Skeletal muscle satellite cell (primary cell): ENCODE measurements around the gene CACNG6.

ENCODE experiments used
- H3K27me3 ChIP-seq: 2 replicates; pipeline ENCODE4 v1.7.0; 2013; ENCODE audit warnings: low read length; ENCODE audit not compliant: control insufficient read depth, insufficient read depth
- H3K36me3 ChIP-seq: 2 replicates; pipeline ENCODE4 v1.7.0; 2013; ENCODE audit warnings: mild to moderate bottlenecking, control low read depth, low read length; ENCODE audit not compliant: insufficient read depth
- H3K4me1 ChIP-seq: 2 replicates; pipeline ENCODE4 v1.7.0; 2013; ENCODE audit warnings: low read length; ENCODE audit not compliant: control insufficient read depth, insufficient read depth
- H3K4me2 ChIP-seq: 2 replicates; pipeline ENCODE4 v1.7.0; 2013; ENCODE audit warnings: mild to moderate bottlenecking, low read length
- H3K4me3 ChIP-seq: 2 replicates; pipeline ENCODE4 v1.7.0; 2013; ENCODE audit warnings: low read length
- H3K9ac ChIP-seq: 2 replicates; pipeline ENCODE4 v1.7.0; 2013; ENCODE audit warnings: mild to moderate bottlenecking, low read depth, low read length, moderate library complexity
- H3K9me3 ChIP-seq: replicated peaks from 2 replicates; pipeline ENCODE4 v1.7.0; 2013; ENCODE audit warnings: mild to moderate bottlenecking, control low read depth, low read length

CACNG6 gene

DNA sequence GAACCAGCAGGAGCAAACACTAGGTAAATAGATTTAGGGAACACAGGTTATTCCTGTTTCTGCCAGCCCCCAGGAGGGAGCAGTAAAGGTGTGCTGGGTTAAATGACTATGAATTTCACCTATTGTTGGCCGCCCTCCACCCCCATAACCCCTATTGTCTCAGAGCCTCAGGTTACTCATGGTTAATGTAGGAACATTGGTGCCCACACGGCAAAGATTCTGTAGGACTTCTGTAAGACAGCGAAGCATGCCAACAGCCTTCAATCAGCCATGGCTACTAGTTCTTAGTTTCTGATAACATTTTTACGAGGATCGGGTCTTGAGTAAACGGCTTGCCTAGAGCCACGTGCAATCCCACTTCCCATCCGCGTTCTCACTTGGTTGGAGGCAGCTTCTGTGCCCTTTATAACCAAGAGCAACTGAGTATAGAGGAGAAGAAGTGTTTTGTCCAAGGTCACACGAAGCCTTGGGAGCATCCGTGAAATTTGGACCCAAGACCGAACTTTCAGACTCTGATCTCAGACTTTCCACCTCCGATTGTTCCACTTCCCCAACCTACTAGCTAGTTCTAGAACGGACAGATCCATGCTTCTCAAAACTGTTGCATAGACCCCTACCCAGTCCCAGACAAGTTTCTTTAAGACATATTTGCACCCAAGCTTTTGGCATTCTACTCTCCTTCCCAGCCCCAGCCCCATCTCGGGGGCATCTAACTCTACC is 33.8 kb upstream of the CACNG6 start:
- Histone ChIP-seq H3K4me1 (no peaks in the 10 kb centered on the region), H3K27me3 (peaks cover 41% of the 10 kb centered on the region), H3K4me2 (no peak overlapping the region), H3K9me3 (no peaks in the 10 kb centered on the region), H3K4me3 (no peak overlapping the region), H3K9ac (no peak overlapping the region), H3K36me3 (no peaks in the 10 kb centered on the region)

DNA sequence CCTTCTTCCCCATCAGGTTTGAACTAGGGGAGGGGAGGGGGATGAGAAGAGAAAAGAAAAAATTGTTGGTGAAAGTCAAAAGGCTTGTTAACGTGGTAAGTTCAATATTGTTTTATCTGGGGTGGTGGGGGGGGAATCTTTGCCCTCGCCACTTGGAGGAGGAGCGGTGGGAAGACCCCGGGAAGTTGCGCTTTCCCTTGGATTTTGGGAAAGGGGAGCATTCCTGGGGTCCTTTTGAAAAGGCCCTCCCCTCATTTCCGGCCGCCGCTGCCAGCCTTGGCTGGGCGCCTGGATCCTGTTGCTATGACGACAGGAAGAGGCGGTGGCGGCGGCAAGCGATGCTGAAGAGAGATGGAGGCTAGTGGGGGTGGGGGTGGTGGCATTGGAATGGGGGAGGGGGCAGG is 33.3 kb upstream of the CACNG6 start:
- H3K36me3 ChIP-seq, result no peaks in the 10 kb centered on the region
- no peak overlapping the region for H3K9ac ChIP-seq
- peaks cover 41% of the 10 kb centered on the region for H3K27me3 ChIP-seq
- no peaks in the 10 kb centered on the region for H3K4me1 ChIP-seq
- H3K9me3 ChIP-seq, result no peaks in the 10 kb centered on the region
- no peak overlapping the region for H3K4me3 ChIP-seq
- H3K4me2 ChIP-seq, result no peak overlapping the region

DNA sequence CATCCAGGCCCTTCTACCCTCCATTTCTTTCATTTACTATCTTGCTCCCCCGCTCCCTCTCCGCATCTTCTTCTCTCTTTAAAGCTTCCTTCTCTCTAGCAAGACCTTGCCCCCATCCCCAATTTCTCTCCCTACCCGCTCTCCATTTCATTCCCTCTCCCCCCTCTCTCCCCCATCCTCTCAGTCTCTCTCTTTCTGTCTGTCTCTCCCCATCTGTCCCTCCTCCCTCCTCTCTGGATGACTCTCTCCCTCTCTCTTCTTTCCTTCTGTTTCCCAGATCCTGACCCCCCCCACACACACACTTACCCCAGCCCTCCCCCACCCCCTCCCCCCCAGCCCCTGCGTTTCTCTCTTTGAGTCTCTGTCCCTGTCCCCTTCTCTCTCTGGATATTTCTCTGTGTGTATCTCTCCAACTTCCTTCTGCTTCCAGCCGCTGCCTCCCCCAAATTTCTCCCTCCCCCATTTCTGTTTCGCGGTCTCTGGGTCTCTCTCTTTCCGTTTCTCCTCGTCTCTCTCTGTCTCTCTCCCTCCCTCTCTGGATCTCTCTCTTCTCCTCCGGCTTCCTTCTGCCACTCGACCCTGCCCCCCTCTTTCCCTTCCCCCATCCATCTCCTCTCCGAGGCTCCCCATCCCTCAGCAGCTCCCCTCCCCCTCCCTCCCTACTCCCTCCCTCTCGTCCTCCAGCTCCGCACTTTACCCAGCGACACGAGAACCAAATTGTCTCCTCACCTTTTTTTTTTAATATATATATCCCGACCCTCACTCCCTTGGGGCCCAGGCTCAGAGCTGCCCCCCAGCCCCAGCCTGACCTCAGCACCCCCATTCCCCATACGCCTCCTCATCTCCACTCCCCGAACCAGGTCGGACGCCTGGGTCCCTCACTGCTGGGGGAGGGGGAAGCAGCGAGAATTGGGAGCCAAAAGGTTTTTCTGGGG is 32.3 kb upstream of the CACNG6 start:
- Histone ChIP-seq H3K36me3 (no peaks in the 10 kb centered on the region), H3K9ac (no peak overlapping the region), H3K4me2 (no peak overlapping the region), H3K27me3 (peaks cover 49% of the 10 kb centered on the region), H3K4me1 (no peaks in the 10 kb centered on the region), H3K9me3 (no peaks in the 10 kb centered on the region), H3K4me3 (no peak overlapping the region)

DNA sequence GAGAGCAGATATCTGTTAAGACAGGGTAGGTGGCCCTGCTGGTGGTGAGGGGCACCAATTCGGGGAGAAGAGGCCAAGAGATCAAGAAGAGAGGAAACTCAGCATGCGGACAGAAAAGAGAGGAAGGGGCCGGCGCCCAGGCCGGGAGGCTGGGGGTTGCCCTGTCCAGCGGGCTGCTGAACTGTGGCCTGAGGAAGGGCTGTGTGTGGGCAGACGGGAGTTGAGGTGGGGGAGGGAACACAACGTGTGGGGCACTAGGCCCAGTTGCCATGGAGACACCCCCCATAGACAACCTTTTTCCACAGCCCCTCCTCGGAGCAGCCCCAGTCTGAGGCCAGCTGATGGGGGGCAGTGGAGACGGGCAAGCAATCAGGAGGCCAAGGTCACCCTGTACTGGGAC is 31.2 kb upstream of the CACNG6 start:
- no peak overlapping the region for H3K4me3 ChIP-seq
- H3K9ac ChIP-seq, result no peak overlapping the region
- H3K36me3 ChIP-seq, result no peaks in the 10 kb centered on the region
- no peak overlapping the region for H3K4me2 ChIP-seq
- H3K9me3 ChIP-seq, result no peaks in the 10 kb centered on the region
- H3K4me1 ChIP-seq, result no peaks in the 10 kb centered on the region
- peaks cover 59% of the 10 kb centered on the region for H3K27me3 ChIP-seq

DNA sequence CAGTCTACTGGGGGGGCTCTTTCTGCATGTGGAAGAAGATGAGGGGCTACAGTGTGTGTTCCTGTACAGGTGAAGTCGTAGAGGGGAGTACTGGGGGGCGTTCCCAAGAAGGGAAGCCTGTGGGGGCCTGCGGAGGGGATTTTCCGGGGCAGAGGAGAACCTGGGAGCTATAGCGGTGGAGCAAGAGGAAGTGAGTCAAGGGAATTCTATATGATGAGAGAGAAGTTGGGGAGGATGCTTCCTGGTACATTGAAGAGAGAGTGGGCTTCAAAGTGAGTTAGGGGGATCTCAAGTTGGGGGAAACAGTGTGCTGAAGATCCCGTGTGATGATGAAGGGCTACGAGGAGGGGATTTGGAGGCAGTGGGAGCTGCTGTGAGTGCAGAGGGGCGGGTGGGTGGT is 30.6 kb upstream of the CACNG6 start:
- no peak overlapping the region for H3K4me3 ChIP-seq
- H3K27me3 ChIP-seq, result peaks cover 63% of the 10 kb centered on the region
- H3K9me3 ChIP-seq, result no peaks in the 10 kb centered on the region
- no peak overlapping the region for H3K4me2 ChIP-seq
- H3K36me3 ChIP-seq, result no peaks in the 10 kb centered on the region
- no peak overlapping the region for H3K9ac ChIP-seq
- H3K4me1 ChIP-seq, result no peaks in the 10 kb centered on the region

DNA sequence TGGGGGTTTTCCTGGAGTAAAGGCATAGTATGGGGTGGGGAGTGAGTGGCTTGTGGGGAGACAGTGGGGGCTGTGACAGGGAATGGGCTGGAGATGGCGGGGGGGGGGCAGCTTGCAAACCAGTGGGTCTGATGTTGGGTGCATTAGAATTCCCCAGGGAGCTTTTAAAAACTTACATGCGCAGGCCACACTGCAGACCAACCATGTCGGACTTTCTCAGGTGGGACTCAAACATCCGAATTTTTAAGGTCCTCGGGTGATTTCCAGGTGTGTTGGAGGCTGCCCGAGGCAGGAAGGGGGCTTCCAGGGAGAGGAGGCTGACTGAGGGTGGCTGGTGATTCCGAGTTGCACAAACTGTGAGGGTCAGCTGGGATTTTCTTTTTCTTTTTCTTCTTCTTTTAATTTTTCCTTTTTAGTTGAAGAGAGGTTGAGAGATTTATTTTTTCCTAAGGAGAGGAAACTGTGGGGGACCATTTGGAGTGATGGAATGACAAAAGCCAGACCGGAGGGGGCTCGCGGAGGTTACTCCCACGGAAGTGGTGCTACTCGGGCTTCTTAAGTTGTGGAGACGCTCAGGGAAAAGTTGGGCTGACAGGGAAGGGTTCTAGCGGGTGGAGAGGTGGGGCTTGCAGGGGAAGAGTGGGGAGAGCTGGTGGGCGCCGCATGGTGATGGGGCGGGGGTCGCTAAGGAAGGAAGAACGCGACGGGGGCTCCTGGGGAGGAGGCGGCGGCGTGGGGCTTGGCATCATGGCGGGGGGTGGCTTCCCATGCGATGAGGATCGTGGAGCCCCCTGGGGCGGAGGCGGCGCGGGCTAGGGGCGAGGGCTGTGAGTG is 29.7 kb upstream of the CACNG6 start:
- H3K27me3 ChIP-seq, result peaks cover 60% of the 10 kb centered on the region
- no peak overlapping the region for H3K4me2 ChIP-seq
- no peak overlapping the region for H3K4me3 ChIP-seq
- no peaks in the 10 kb centered on the region for H3K4me1 ChIP-seq
- H3K36me3 ChIP-seq, result no peaks in the 10 kb centered on the region
- no peaks in the 10 kb centered on the region for H3K9me3 ChIP-seq
- no peak overlapping the region for H3K9ac ChIP-seq

DNA sequence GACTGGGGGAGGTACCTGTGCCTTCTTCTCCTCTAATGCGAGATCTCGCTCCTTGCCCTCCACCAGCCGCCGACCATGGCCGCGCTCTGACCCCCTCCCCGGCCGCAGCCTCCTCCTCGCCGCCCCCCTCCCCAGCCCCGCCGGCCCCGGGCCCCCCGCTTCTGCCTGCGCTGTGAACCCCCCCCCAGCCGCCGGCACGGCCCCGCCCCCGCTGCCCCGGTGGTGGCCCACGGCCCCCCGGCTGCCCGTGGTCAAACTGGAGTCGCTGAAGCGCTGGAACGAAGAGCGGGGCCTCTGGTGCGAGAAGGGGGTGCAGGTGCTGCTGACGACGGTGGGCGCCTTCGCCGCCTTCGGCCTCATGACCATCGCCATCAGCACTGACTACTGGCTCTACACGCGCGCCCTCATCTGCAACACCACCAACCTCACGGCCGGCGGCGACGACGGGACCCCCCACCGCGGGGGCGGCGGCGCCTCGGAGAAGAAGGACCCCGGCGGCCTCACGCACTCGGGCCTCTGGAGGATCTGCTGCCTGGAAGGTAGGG is 28.5 kb upstream of the CACNG6 start, which contains the start of gene CACNG8:
CACNG8 (plus strand) TSS at position 51 of the 545 bp plus-strand sequence.
- Histone ChIP-seq H3K4me3 (no peak within 1 kb of the TSS), H3K27me3 (peaks cover 50% of the 10 kb centered on the region)

DNA sequence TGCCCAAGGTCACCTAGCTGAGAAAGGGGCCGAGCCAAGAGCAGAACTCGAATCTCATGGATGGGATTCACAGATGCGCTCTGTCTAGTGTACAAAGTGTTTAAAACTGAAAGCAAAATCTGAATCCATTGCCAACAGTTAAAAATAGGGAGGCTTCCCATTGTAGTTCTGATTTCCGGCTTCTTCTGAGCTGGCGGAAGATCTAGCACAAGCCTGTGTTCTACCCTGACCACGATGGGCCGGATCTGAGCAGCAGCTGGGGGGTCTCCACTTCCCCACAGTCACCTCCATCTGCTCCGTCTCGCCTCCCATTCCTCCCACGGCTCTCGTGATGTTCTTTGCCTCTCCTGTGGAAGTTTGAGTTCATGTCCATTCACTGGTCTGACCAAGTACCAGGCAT is 26.3 kb upstream of the CACNG6 start:
- Histone ChIP-seq H3K4me3 (no peak overlapping the region), H3K9me3 (no peaks in the 10 kb centered on the region), H3K36me3 (no peaks in the 10 kb centered on the region), H3K4me1 (no peaks in the 10 kb centered on the region), H3K9ac (no peak overlapping the region), H3K27me3 (peaks cover 41% of the 10 kb centered on the region), H3K4me2 (peak overlapping the region; percentile 6)

More for the DNA sequence above, 28.5 kb upstream of the CACNG6 start, which contains the start of gene CACNG8:
- H3K36me3 ChIP-seq, result no peaks in the 10 kb centered on the region
- no peaks in the 10 kb centered on the region for H3K4me1 ChIP-seq
- H3K4me2 ChIP-seq, result no peak within 1 kb of the TSS
- no peaks in the 10 kb centered on the region for H3K9me3 ChIP-seq
- no peak within 1 kb of the TSS for H3K9ac ChIP-seq

DNA sequence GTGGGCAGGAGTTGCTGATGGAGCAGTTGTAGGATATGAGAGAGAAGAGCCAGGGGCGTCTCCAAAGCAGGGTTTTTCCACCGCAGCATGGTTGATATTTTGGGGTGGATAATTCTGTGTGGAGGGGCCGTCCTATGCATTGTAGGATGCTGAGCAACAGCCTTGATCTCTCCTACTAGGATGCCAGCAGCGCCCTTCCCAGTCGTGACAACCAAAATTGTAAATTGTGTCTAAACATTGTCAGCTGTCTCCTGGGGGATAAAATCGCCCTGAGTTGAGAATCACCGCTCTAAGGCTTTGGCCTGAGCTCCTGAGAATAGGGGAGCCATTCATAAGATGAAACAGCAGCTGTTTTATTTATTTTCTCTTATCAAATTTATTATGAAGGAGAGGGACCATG is 24.5 kb upstream of the CACNG6 start:
- H3K27me3 ChIP-seq, result peaks cover 25% of the 10 kb centered on the region
- no peaks in the 10 kb centered on the region for H3K4me1 ChIP-seq
- H3K4me2 ChIP-seq, result no peak overlapping the region
- no peaks in the 10 kb centered on the region for H3K36me3 ChIP-seq
- H3K9ac ChIP-seq, result no peak overlapping the region
- no peak overlapping the region for H3K4me3 ChIP-seq
- H3K9me3 ChIP-seq, result no peaks in the 10 kb centered on the region

DNA sequence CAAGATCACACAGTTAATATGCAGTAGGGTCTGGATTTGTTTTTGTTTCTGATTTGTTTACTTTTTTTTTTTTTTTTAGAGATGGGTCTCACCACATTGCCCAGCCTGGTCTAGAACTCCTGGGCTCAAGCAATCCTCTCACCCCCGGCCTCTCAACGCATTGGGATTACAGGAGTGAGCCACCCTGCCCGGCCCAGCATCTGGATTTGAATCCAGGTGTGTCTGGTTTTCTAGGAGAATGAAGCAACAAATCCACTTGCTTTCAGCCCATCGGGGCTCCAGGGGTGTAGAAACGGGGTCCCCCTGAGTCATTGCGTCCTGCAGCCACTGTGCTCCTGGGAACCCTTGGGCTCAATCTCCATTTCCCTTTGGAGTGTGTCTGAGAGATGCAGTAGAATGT is 22.1 kb upstream of the CACNG6 start:
- no peaks in the 10 kb centered on the region for H3K4me1 ChIP-seq
- H3K4me2 ChIP-seq, result no peak overlapping the region
- H3K36me3 ChIP-seq, result no peaks in the 10 kb centered on the region
- peaks cover 11% of the 10 kb centered on the region for H3K27me3 ChIP-seq
- H3K4me3 ChIP-seq, result no peak overlapping the region
- no peaks in the 10 kb centered on the region for H3K9me3 ChIP-seq
- H3K9ac ChIP-seq, result no peak overlapping the region

DNA sequence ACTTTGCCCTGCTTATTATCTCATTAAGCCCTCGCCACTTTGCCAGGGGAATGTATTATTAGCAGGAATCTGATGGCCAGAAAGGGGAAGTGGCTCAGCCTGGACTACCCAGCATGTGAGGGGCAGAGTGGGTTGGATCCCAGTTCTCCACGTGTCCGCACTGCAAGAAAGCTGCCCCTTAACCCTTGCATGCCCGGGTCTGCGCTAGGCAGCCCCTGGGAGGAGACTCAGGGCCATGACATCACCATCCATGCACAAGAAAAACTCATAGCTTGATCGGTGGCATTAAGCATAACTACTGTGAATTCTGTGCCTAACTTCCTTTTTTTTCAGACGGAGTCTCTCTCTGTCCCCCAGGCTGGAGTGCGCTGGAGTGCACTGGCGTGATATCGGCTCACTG is 19.8 kb upstream of the CACNG6 start:
- Histone ChIP-seq H3K9ac (no peak overlapping the region), H3K4me3 (no peak overlapping the region), H3K4me2 (no peak overlapping the region), H3K4me1 (no peaks in the 10 kb centered on the region), H3K9me3 (no peaks in the 10 kb centered on the region), H3K27me3 (no peaks in the 10 kb centered on the region), H3K36me3 (no peaks in the 10 kb centered on the region)
